Dendritic cell treated with granulocyte-macrophage colony-stimulating factor and Interleukin-4, amounts not matched to agents 40 ng/mL and 50 ng/mL, for 4 days (primary cell): ENCODE data around the gene NEK9.
"Not testable (repeated sequence)": the region's sequence is repeated elsewhere in the genome, so short reads cannot be mapped to it uniquely, and the experiment has no call there.

ENCODE experiments used
- H3K27ac Mint-ChIP-seq: one replicate; pipeline ENCODE4 v1.8.0; 2022; ENCODE audit warnings: mild to moderate bottlenecking, mixed read lengths
- H3K27me3 Mint-ChIP-seq: one replicate; pipeline ENCODE4 v1.8.0; 2022; ENCODE audit warnings: mild to moderate bottlenecking, mixed read lengths
- H3K36me3 Mint-ChIP-seq: one replicate; pipeline ENCODE4 v1.8.0; 2022; ENCODE audit warnings: low read depth, mixed read lengths
- H3K4me1 Mint-ChIP-seq: one replicate; pipeline ENCODE4 v1.8.0; 2022; ENCODE audit warnings: low read depth, mixed read lengths
- H3K4me3 Mint-ChIP-seq: one replicate; pipeline ENCODE4 v1.8.0; 2022; ENCODE audit warnings: mild to moderate bottlenecking, moderate library complexity, mixed read lengths
- H3K9me3 Mint-ChIP-seq: one replicate; pipeline ENCODE4 v1.8.0; 2022; ENCODE audit warnings: mixed read lengths
- intact Hi-C: fragments of 100-400 bp; cut with micrococcal nuclease; formaldehyde crosslinking; loops from one replicate; pipeline ENCODE4 v1.15.0; 2022

NEK9 gene

GRCh38 chr14:75138492-75138891 lies 11.6 kb upstream of the NEK9 start:
- no peaks in the 10 kb centered on the region for H3K9me3 Mint-ChIP-seq
- no peaks in the 10 kb centered on the region for H3K27me3 Mint-ChIP-seq
- intact Hi-C loops: loop anchor here (10.0 kb wide), 1 partner anchor 286 kb away; the partner anchor contains the start of gene JDP2
- peaks cover 41% of the 10 kb centered on the region for H3K36me3 Mint-ChIP-seq
- H3K4me1 Mint-ChIP-seq: peaks cover 51% of the 10 kb centered on the region
- no peak overlapping the region for H3K27ac Mint-ChIP-seq
- H3K4me3 Mint-ChIP-seq: no peak overlapping the region

- Mint-ChIP-seq H3K27ac (no peak overlapping the region), H3K36me3 (peaks cover 53% of the 10 kb centered on the region), H3K4me3 (no peak overlapping the region), H3K27me3 (no peaks in the 10 kb centered on the region), H3K4me1 (peaks cover 28% of the 10 kb centered on the region), H3K9me3 (no peaks in the 10 kb centered on the region)
- intact Hi-C loops: loop anchor here (10.0 kb wide), 1 partner anchor 290 kb away; the partner anchor contains the start of gene JDP2
These were observed 7.8 kb upstream of the NEK9 start for GRCh38 chr14:75134644-75135043.

GRCh38 chr14:75133597-75133996 lies 6.7 kb upstream of the NEK9 start:
- Mint-ChIP-seq H3K27ac (no peak overlapping the region), H3K27me3 (no peaks in the 10 kb centered on the region), H3K36me3 (peaks cover 53% of the 10 kb centered on the region), H3K9me3 (no peaks in the 10 kb centered on the region), H3K4me1 (peaks cover 22% of the 10 kb centered on the region), H3K4me3 (no peak overlapping the region)
- intact Hi-C loops: loop anchor here (10.0 kb wide), 1 partner anchor 291 kb away; the partner anchor contains the start of gene JDP2

- no peaks in the 10 kb centered on the region for H3K27me3 Mint-ChIP-seq
- intact Hi-C loops: loop anchor here (1.0 to 10.0 kb wide), 2 partner anchors 171 to 292 kb away; partner anchors contain the start of gene JDP2
- H3K27ac Mint-ChIP-seq: no peak overlapping the region
These were observed 5.7 kb upstream of the NEK9 start for GRCh38 chr14:75132382-75133086.

DNA sequence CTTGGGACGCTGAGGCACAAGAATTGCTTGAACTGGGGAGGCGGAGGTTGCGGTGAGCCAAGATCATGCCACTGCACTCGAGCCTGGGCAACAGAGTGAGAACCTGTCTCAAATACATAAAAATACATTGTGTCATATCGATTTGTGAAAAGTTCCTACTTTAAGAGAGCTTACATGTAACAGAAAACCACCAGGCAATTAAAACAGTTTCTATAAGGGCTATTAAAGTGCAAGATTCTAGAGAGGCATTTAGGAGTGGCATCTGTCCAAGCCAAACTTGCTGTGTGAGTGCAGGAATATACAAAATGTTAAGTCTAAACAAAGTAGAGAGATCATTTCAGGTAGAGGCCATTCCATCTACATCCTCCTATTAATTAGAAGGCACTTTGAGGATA lies 1.7 kb upstream of the NEK9 start:
- Mint-ChIP-seq H3K4me1 (peaks cover 49% of the 10 kb centered on the region), H3K36me3 (peaks cover 54% of the 10 kb centered on the region), H3K27me3 (no peaks in the 10 kb centered on the region), H3K27ac (peak overlapping the region; percentile 96), H3K4me3 (no peak overlapping the region), H3K9me3 (no peaks in the 10 kb centered on the region)
- intact Hi-C loops: no loop called here

More at GRCh38 chr14:75132382-75133086, 5.7 kb upstream of the NEK9 start:
- Mint-ChIP-seq H3K36me3 (peaks cover 59% of the 10 kb centered on the region), H3K4me3 (no peak overlapping the region), H3K4me1 (peaks cover 25% of the 10 kb centered on the region), H3K9me3 (no peaks in the 10 kb centered on the region)

DNA sequence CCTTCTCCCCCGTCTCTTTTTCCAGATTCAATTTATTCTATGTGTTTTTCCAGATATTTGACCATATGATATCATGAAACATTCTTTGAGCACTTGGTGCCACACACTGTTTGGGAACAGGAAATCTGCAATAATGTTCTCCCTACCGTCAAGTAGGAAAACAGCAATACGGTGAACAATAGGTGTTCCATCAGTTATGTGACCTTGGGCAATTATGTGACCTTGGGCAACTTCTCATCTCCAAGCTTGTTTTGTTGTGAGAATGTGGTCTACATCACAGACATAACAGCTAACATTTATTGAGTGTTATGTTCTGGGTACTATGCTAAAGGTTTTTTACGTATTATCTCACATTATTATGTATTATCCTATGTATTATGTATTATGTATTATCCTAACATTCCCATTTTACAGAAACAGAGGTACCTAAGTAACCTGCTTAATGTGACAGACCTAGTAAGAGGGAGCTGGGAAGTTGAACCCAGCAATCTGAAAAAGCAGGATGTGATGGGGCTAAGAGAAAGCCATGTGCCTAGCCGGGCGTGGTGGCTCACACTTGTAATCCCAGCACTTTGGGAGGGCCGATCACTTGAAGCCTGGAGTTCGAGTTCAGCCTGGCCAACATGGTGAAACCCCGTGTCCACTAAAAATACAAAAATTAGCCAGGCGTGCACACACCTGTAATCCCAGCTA lies 1.2 kb upstream of the NEK9 start:
- H3K36me3 Mint-ChIP-seq: peaks cover 49% of the 10 kb centered on the region
- H3K4me1 Mint-ChIP-seq: peaks cover 49% of the 10 kb centered on the region
- H3K27ac Mint-ChIP-seq: peak overlapping the region; percentile 96
- H3K9me3 Mint-ChIP-seq: no peaks in the 10 kb centered on the region
- intact Hi-C loops: no loop called here
- peak overlapping the region; percentile 80 for H3K4me3 Mint-ChIP-seq
- no peaks in the 10 kb centered on the region for H3K27me3 Mint-ChIP-seq

DNA sequence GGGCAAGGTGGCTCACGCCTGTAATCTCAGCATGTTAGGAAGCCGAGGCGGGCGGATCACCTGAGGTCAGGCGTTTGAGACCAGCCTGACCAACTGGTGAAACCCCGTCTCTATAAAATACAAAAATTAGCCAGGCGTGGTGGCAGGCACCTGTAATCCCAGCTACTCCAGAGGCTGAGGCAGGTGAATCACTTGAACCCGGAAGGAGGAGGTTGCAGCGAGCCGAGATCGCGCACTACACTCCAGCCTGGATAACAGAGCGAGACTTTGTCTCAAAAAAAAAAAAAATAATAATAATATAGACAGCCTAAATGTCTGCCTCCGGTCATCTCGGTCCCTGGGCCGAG lies 599 bp upstream of the NEK9 start:
- Mint-ChIP-seq H3K4me1 (peaks cover 45% of the 10 kb centered on the region), H3K27ac (peak overlapping the region; percentile 96), H3K36me3 (peaks cover 43% of the 10 kb centered on the region), H3K4me3 (peak overlapping the region; percentile 80)
- intact Hi-C loops, H3K27me3 Mint-ChIP-seq, H3K9me3 Mint-ChIP-seq: not testable (repeated sequence)

GRCh38 chr14:75126121-75126544 lies 715 bp downstream of the NEK9 start:
- intact Hi-C loops: no loop called here

DNA sequence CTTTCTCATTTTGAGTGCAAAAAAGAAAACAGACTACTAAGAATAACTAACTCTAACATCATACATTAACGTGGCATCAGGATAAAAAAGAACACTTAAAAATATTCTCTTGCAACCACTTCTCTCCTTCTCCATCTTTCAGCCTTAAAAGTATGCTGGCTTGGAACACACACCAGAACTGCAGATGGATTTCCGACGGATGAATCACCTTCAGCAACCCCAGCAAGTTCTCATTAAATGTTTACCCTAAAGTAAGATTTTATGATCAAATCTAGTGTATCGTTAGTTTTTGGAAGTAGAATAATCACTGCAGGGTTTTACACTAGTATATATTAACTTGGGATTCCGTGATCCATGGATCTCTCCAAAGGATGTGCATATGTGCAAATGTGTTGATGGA lies 1.2 kb downstream of the NEK9 start:
- Mint-ChIP-seq H3K9me3 (no peaks in the 10 kb centered on the region), H3K4me3 (peak overlapping the region; percentile 80), H3K27ac (peak overlapping the region; percentile 96), H3K36me3 (peaks cover 36% of the 10 kb centered on the region), H3K4me1 (peaks cover 59% of the 10 kb centered on the region), H3K27me3 (no peaks in the 10 kb centered on the region)
- intact Hi-C loops: no loop called here

More at GRCh38 chr14:75126121-75126544, 715 bp downstream of the NEK9 start:
- H3K27ac Mint-ChIP-seq: peak overlapping the region; percentile 96
- H3K36me3 Mint-ChIP-seq: peaks cover 40% of the 10 kb centered on the region
- H3K4me3 Mint-ChIP-seq: peak overlapping the region; percentile 80
- no peaks in the 10 kb centered on the region for H3K27me3 Mint-ChIP-seq
- no peaks in the 10 kb centered on the region for H3K9me3 Mint-ChIP-seq
- H3K4me1 Mint-ChIP-seq: peaks cover 54% of the 10 kb centered on the region

- H3K27me3 Mint-ChIP-seq: no peaks in the 10 kb centered on the region
These were observed 2.9 kb downstream of the NEK9 start for GRCh38 chr14:75123991-75124390.

GRCh38 chr14:75121552-75121951 lies 5.3 kb downstream of the NEK9 start:
- Mint-ChIP-seq H3K4me1 (peaks cover 48% of the 10 kb centered on the region), H3K27ac (peak overlapping the region; percentile 88), H3K4me3 (no peak overlapping the region), H3K36me3 (peaks cover 58% of the 10 kb centered on the region), H3K9me3 (no peaks in the 10 kb centered on the region), H3K27me3 (no peaks in the 10 kb centered on the region)
- intact Hi-C loops: no loop called here

More at GRCh38 chr14:75123991-75124390, 2.9 kb downstream of the NEK9 start:
- Mint-ChIP-seq H3K4me1 (peaks cover 64% of the 10 kb centered on the region), H3K4me3 (no peak overlapping the region), H3K9me3 (no peaks in the 10 kb centered on the region), H3K27ac (peak overlapping the region; percentile 96), H3K36me3 (peaks cover 47% of the 10 kb centered on the region)
- intact Hi-C loops: no loop called here

GRCh38 chr14:75120541-75121291 lies 6.1 kb downstream of the NEK9 start:
- H3K36me3 Mint-ChIP-seq: peaks cover 60% of the 10 kb centered on the region

DNA sequence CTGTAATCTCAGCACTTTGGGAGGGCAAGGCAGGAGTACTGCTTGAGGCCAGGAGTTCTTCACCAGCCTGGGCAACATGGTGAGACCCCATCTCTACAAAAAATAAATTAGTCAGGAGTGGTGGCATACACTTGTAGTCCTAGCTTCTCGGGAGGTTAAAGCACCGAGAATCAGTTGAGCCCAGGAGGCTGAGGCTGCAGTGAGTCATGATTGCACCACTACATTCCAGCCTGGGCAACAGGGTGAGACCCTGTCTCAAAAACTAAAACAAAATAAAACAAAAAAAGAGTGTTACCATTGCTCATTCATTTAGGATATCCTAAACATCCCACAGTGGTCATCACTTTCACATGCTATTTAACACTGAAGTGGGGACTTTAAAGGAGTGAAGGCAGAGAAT lies 7.8 kb downstream of the NEK9 start:
- no peaks in the 10 kb centered on the region for H3K9me3 Mint-ChIP-seq
- intact Hi-C loops: no loop called here
- H3K4me1 Mint-ChIP-seq: peaks cover 26% of the 10 kb centered on the region
- peaks cover 70% of the 10 kb centered on the region for H3K36me3 Mint-ChIP-seq
- no peak overlapping the region for H3K27ac Mint-ChIP-seq
- no peak overlapping the region for H3K4me3 Mint-ChIP-seq
- H3K27me3 Mint-ChIP-seq: no peaks in the 10 kb centered on the region

More at GRCh38 chr14:75120541-75121291, 6.1 kb downstream of the NEK9 start:
- H3K4me1 Mint-ChIP-seq: peaks cover 40% of the 10 kb centered on the region
- H3K27me3 Mint-ChIP-seq: no peaks in the 10 kb centered on the region
- H3K9me3 Mint-ChIP-seq: no peaks in the 10 kb centered on the region
- H3K4me3 Mint-ChIP-seq: peak overlapping the region; percentile 4
- H3K27ac Mint-ChIP-seq: peak overlapping the region; percentile 88
- intact Hi-C loops: no loop called here
